Mammary epithelial cell (primary cell): ENCODE results near the gene CIC.

Experiments used
- EZH2 ChIP-seq: IDR thresholded peaks from 2 replicates; pipeline ENCODE4 v1.6.1; 2012; ENCODE audit warnings: low read length, inconsistent platforms, borderline replicate concordance
- TF ChIP-seq, protein P1 (sequence below), 2 donors: IDR thresholded peaks in 1 of 2; conservative IDR thresholded peaks in 1 of 2; 2 replicates each; pipeline ENCODE4 v1.5.1; 2011 to 2012; ENCODE audit warnings: inconsistent platforms in 2 of 2, low read length in 2 of 2, mild to moderate bottlenecking in 2 of 2, control low read depth in 1 of 2, low read depth in 1 of 2; ENCODE audit not compliant: insufficient read depth in 1 of 2; ENCODE audit errors: extremely low read depth in 1 of 2

DNA sequence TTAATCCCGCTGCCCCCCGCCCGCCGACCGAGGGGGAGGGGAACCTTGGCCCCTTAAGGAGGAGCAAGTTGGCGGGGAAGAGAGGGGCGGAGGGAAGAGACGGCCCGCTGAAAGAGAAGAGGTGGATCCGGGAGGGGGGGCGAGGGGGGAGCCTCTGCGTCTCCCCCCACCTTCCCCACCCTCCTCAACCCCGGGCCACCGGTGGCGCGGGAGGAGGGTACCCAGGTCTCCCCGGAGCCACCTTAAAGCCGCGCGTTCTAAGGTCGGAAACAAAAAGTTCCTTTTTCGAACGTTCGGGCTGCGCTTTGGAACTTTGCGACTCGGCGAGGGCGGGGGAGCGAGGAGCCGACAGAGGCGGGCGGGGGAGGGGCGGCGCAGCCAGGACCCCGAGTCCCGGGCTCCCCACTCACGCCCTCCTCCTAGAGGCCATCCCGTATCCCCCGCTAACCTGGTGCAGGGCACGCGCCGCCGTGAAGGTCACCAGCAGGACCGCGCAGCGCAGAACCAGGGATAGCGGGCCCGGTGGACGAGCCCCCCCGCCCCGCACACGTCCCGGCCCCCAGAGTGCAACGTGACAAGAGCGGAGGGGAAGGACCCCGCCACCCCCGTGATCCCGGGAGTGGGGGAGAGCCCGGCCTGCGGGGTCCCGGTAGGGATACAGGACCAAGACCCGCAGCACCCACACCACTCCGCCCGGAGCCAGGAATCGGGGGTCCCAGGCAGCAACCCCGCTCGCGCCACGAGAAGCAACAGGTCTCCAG is 14.8 kb upstream of the CIC start:
- TF ChIP-seq, protein P1, sequence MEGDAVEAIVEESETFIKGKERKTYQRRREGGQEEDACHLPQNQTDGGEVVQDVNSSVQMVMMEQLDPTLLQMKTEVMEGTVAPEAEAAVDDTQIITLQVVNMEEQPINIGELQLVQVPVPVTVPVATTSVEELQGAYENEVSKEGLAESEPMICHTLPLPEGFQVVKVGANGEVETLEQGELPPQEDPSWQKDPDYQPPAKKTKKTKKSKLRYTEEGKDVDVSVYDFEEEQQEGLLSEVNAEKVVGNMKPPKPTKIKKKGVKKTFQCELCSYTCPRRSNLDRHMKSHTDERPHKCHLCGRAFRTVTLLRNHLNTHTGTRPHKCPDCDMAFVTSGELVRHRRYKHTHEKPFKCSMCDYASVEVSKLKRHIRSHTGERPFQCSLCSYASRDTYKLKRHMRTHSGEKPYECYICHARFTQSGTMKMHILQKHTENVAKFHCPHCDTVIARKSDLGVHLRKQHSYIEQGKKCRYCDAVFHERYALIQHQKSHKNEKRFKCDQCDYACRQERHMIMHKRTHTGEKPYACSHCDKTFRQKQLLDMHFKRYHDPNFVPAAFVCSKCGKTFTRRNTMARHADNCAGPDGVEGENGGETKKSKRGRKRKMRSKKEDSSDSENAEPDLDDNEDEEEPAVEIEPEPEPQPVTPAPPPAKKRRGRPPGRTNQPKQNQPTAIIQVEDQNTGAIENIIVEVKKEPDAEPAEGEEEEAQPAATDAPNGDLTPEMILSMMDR (conservative IDR thresholded peaks at IDR 0.05 in 1 of 2, IDR thresholded peaks at IDR 0.05 in 1 of 2; ENCODE audit: extremely low read depth in 1 of 2, insufficient read depth in 1 of 2, low read depth in 1 of 2, low read length in 2 of 2), result no peak
- no peak for TF ChIP-seq EZH2
